IMR-90 (cell line): ENCODE results near the gene YAF2.

ENCODE experiments used
- CEBPB ChIP-seq: IDR thresholded peaks from 2 replicates; pipeline ENCODE4 v1.6.1; 2012; ENCODE audit warnings: low read depth, low read length, improper control_type of control experiment
- POLR2A ChIP-seq: IDR thresholded peaks from 2 replicates; pipeline ENCODE4 v1.6.1; 2012; ENCODE audit warnings: mild to moderate bottlenecking, low read depth, low read length
- RAD21 ChIP-seq: IDR thresholded peaks from 2 replicates; pipeline ENCODE4 v1.6.1; 2012; ENCODE audit warnings: low read length, improper control_type of control experiment
- SMC3 ChIP-seq: fragments of 150-350 bp; IDR thresholded peaks from 2 replicates; pipeline ENCODE4 v1.6.1; 2016; ENCODE audit warnings: low read depth, mild to moderate bottlenecking, antibody characterized with exemption, low read length, moderate library complexity
- TF ChIP-seq, protein P1 (sequence below): conservative IDR thresholded peaks from 2 replicates; pipeline ENCODE4 v1.5.1; 2012; ENCODE audit warnings: mild to moderate bottlenecking, low read depth, low read length, improper control_type of control experiment

DNA sequence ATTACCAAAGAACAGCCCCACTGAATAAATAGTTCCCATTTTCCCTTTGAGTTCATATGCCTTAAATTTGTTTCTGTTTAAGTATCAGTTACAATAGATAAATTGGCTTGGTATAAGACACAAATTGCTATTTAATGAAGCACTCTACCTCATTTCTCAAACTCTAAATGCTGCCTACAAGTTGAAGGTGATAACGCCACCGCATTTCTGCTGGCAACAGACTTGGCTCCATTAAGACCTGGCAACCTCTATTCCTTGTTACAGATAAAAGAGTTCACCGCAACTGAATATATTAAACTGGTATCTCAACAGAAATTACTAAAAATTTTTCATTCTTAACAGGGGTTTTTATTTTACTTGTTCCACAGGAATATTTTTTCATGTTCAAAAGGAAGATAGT is 129.0 kb downstream of the YAF2 start:
- no peak for TF ChIP-seq CEBPB
- no peak for TF ChIP-seq RAD21
- no peak for TF ChIP-seq SMC3
- no peak for TF ChIP-seq POLR2A
- TF ChIP-seq, protein P1, sequence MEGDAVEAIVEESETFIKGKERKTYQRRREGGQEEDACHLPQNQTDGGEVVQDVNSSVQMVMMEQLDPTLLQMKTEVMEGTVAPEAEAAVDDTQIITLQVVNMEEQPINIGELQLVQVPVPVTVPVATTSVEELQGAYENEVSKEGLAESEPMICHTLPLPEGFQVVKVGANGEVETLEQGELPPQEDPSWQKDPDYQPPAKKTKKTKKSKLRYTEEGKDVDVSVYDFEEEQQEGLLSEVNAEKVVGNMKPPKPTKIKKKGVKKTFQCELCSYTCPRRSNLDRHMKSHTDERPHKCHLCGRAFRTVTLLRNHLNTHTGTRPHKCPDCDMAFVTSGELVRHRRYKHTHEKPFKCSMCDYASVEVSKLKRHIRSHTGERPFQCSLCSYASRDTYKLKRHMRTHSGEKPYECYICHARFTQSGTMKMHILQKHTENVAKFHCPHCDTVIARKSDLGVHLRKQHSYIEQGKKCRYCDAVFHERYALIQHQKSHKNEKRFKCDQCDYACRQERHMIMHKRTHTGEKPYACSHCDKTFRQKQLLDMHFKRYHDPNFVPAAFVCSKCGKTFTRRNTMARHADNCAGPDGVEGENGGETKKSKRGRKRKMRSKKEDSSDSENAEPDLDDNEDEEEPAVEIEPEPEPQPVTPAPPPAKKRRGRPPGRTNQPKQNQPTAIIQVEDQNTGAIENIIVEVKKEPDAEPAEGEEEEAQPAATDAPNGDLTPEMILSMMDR = no peak
